Astrocyte (in vitro differentiated cells and primary cell): ENCODE measurements around the gene PTPRF.

ENCODE experiments used
- CTCF ChIP-seq: IDR thresholded peaks from 2 replicates; pipeline ENCODE4 v1.5.1; 2011; ENCODE audit warnings: low read depth, mild to moderate bottlenecking, inconsistent platforms, low read length, moderate library complexity; ENCODE audit not compliant: insufficient read depth
- EZH2 ChIP-seq: IDR thresholded peaks from 2 replicates; pipeline ENCODE4 v1.6.1; 2012; ENCODE audit warnings: mild to moderate bottlenecking, low read length, inconsistent platforms; ENCODE audit not compliant: insufficient read depth

- TF ChIP-seq CTCF (no peak), EZH2 (no peak)
Observed at GRCh38 chr1:43484367-43484766, 46.3 kb upstream of the PTPRF start.
